Adrenal gland (tissue), 5 donors: ENCODE data around the gene SHISA2.

Source experiments
- POLR2A ChIP-seq, 2 donors: fragments of 450-650 bp; IDR thresholded peaks; one replicate each; pipeline ENCODE4 v1.6.1; 2017; ENCODE audit warnings: antibody characterized with exemption in 2 of 2, mild to moderate bottlenecking in 2 of 2, moderate library complexity in 1 of 2
- TF ChIP-seq, protein P1 (sequence below), 6 experiments: fragments of 450-650 bp in 4 of 6; fragments of 200-600 bp in 2 of 6; sonication (generic) in 1 of 6; IDR thresholded peaks; 1 replicate in 5 of 6; 2 replicates in 1 of 6; pipeline versions ENCODE4 v1.5.1 to v1.8.0; 2016 to 2021; ENCODE audit warnings: antibody characterized with exemption in 6 of 6, mild to moderate bottlenecking in 2 of 6, moderate library complexity in 1 of 6
- donor health status: DM: no; HTN: no; CAD: no.

DNA sequence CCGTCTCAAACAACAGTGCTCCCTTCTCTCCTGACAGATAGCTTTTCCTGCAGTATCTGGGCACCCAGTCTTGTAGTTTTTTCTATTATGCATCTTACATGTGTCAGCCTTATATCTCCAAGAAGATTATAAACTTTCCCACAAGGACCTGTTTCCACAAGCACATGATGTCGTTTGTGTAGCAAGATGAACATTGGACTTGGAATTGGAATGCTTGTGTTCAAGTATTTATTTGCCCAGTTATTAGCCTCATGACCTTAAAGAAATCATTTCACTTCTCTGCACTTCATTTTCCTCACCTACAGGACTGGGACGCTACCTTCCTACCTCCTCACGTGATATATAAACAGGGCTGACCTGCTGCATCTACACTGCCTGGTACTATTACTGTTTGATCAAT is 21.5 kb downstream of the SHISA2 start:
- TF ChIP-seq, protein P1, sequence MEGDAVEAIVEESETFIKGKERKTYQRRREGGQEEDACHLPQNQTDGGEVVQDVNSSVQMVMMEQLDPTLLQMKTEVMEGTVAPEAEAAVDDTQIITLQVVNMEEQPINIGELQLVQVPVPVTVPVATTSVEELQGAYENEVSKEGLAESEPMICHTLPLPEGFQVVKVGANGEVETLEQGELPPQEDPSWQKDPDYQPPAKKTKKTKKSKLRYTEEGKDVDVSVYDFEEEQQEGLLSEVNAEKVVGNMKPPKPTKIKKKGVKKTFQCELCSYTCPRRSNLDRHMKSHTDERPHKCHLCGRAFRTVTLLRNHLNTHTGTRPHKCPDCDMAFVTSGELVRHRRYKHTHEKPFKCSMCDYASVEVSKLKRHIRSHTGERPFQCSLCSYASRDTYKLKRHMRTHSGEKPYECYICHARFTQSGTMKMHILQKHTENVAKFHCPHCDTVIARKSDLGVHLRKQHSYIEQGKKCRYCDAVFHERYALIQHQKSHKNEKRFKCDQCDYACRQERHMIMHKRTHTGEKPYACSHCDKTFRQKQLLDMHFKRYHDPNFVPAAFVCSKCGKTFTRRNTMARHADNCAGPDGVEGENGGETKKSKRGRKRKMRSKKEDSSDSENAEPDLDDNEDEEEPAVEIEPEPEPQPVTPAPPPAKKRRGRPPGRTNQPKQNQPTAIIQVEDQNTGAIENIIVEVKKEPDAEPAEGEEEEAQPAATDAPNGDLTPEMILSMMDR (IDR thresholded peaks at IDR 0.05): no peak
- TF ChIP-seq POLR2A (IDR thresholded peaks at IDR 0.05): no peak
